ENCODE data around the gene DCDC2B. TPM values are rescaled to one million over a fixed set of nuclear protein-coding genes. Genes with fewer than 3 reads are reported as not detected.
A peak's percentile ranks its signal among the peaks of the same experiment; 100 is the strongest.

Gene DCDC2B
- total and polyA plus RNA-seq, 2 of the 13 experiments (the other 11 are each of a cell fraction or from before 2014, with no cell fraction given), result not detected

DNA sequence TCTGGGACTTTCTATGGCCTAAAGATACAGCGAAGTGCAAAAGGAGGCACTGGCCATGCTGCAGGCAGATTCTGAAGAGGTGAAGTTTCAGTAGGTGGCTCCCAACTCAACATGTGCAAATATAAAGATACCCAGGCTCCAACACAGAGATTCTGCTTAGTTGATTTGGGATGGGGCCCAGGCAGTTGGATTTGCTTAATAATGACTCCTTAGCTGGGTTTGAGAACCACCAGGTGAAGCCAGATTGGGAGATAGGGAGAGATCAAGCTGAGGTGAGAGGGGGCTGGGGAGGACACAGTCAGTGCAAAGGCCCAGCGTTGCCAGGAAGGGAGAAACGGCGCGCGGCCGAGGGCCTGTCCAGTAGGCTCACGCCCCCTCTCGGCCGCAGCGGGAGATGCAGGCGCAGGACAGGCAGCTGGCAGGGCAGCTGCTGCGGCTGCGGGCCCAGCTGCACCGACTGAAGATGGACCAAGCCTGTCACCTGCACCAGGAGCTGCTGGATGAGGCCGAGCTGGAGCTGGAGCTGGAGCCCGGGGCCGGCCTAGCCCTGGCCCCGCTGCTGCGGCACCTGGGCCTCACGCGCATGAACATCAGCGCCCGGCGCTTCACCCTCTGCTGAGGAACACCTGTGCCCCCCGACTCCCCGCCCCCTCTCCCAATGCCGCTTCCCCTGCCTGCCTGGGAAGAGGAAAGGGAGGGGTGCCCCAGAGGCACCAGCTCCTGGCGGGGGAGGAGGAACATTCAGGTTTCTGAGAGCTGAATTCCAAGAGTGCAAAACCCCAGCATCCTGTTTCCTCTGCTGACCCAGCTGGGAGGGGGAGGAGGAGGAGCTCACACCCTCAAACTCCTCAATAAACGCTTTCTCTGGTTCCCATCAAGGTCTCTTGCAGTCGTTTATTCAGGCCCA, 39.3 kb downstream of the DCDC2B start (continued):
- TF ChIP-seq, protein P1, sequence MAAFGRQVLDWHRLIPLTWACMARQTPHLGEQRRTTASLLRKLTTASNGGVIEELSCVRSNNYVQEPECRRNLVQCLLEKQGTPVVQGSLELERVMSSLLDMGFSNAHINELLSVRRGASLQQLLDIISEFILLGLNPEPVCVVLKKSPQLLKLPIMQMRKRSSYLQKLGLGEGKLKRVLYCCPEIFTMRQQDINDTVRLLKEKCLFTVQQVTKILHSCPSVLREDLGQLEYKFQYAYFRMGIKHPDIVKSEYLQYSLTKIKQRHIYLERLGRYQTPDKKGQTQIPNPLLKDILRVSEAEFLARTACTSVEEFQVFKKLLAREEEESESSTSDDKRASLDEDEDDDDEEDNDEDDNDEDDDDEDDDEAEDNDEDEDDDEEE (CRISPR knock-in tag; IDR thresholded peaks at IDR 0.05), result peak; percentile 54; the same call in 1 of the 2 replicates
- TF ChIP-seq ZZZ3 (CRISPR knock-in tag; IDR thresholded peaks at IDR 0.05; ENCODE audit: borderline replicate concordance) (no peak), THAP11 (CRISPR knock-in tag; IDR thresholded peaks at IDR 0.05) (peak; percentile 54; the same call in 1 of the 2 replicates), ZNF546 (CRISPR knock-in tag; conservative IDR thresholded peaks at IDR 0.05) (no peak), RFX1 (IDR thresholded peaks at IDR 0.05) (no peak), ONECUT2 (CRISPR knock-in tag; IDR thresholded peaks at IDR 0.05) (no peak), ZNF501 (CRISPR knock-in tag; IDR thresholded peaks at IDR 0.05) (peak; percentile 79), ZNF784 (CRISPR knock-in tag; IDR thresholded peaks at IDR 0.05; ENCODE audit: borderline replicate concordance) (no peak), ZNF782 (CRISPR knock-in tag; IDR thresholded peaks at IDR 0.05; ENCODE audit: borderline replicate concordance) (no peak), NRL (CRISPR knock-in tag; IDR thresholded peaks at IDR 0.05; ENCODE audit: borderline replicate concordance) (no peak; the same call in 1 of the 2 replicates), FLYWCH1 (CRISPR knock-in tag; IDR thresholded peaks at IDR 0.05) (no peak), ZNF160 (CRISPR knock-in tag; IDR thresholded peaks at IDR 0.05) (no peak), NFE2L2 (IDR thresholded peaks at IDR 0.05; ENCODE audit: low read length) (no peak), MYPOP (CRISPR knock-in tag; IDR thresholded peaks at IDR 0.05) (no peak; the same call in 1 of the 2 replicates), RCOR2 (CRISPR knock-in tag; IDR thresholded peaks at IDR 0.05) (peak; percentile 91), ZNF382 (CRISPR knock-in tag; IDR thresholded peaks at IDR 0.05; ENCODE audit: borderline replicate concordance) (no peak), ZBTB33 (CRISPR knock-in tag; IDR thresholded peaks at IDR 0.05) (peak; percentile 39; the same call in 1 of the 2 replicates), NR2F1 (CRISPR knock-in tag; IDR thresholded peaks at IDR 0.05) (no peak), NCOA1 (CRISPR knock-in tag; IDR thresholded peaks at IDR 0.05) (no peak), DR1 (CRISPR knock-in tag; IDR thresholded peaks at IDR 0.05) (no peak), KMT2B (CRISPR knock-in tag; IDR thresholded peaks at IDR 0.05) (no peak)
- TF ChIP-seq, protein P2, sequence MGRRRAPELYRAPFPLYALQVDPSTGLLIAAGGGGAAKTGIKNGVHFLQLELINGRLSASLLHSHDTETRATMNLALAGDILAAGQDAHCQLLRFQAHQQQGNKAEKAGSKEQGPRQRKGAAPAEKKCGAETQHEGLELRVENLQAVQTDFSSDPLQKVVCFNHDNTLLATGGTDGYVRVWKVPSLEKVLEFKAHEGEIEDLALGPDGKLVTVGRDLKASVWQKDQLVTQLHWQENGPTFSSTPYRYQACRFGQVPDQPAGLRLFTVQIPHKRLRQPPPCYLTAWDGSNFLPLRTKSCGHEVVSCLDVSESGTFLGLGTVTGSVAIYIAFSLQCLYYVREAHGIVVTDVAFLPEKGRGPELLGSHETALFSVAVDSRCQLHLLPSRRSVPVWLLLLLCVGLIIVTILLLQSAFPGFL (CRISPR knock-in tag; IDR thresholded peaks at IDR 0.05), result no peak
- TF ChIP-seq, protein P3, sequence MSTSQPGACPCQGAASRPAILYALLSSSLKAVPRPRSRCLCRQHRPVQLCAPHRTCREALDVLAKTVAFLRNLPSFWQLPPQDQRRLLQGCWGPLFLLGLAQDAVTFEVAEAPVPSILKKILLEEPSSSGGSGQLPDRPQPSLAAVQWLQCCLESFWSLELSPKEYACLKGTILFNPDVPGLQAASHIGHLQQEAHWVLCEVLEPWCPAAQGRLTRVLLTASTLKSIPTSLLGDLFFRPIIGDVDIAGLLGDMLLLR (CRISPR knock-in tag; IDR thresholded peaks at IDR 0.05), result no peak
